Stimulated activated CD4-positive, alpha-beta T cell treated with anti-CD3 and anti-CD28 coated beads, Interleukin-4, amount 100 ng/mL, for 48 hours (primary cell): Measurements from ENCODE around the gene KIF17.
"Not testable (repeated sequence)": the region's sequence is repeated elsewhere in the genome, so short reads cannot be mapped to it uniquely, and the experiment has no call there.

Experiments
- DNase-seq, 2 donors: peaks; one replicate each; pipeline ENCODE4 v3.0.0-alpha.2; 2020; ENCODE audit warnings: low read depth in 2 of 2

KIF17 gene

DNA sequence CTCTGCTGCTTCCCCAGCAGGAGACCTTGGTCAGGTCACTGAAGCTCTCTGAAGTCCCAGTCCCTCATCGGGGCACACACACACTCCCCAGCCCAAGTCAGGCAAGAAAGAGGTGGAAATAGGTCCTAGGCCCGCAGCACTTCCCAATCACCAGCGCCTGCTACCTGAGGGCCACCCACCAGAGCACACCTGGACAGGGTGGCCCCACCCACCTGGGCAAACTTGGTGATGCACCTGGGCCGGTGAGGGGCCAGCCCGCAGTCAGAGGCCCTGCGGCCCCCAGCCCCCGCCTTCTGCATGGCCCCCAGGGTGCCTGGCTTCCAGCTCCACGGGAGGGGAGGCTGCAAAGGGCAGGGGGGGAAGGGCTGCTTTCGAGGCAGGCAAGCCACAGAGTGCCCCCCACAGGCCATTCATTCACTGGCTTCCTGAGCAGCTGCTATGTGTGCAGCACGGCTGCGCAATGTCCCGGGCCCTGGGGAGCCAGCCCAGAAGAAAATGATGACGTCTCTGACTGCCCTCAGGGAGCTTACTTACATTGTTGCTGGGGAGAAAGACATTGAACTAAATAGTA is 10.0 kb upstream of the KIF17 start:
- no peak for DNase-seq

DNA sequence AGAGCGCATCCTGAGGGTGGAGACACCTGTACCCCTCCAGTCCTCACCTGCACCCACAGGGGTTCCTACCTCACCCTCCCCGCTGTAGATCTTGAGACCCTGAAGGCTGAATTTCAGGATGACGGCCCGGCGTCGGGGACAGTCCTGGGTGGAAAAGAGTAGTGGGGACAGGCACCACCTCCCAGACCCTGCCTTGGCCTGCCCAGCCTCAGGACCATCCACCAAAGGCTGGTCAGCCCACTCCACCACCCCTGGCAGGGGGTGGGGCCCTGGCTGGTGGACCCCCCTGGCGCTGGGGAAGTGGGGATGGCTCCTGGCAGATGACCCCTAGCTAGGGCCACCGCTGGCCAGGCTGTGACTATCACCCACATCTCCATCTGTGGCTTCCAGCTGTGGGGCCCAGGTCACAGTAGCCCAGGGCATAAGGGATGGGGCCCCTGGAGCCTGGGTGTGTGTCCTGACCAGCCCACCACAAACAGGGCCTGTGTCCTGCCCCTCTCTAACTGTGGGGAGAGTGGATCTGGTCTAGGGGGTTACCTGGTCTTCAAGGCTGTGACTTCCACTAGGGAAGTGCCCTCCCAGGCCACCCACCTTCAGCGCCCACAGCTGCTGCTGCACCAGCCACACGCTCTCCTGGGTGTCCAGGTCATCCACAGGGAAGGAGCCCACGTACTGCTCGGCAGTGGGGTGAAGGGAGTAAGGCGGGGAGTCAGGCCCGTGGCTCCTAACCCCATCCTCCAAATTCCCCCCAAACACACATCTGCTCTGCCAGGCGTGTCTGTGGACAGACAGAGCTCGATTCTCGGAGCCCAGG is 9.3 kb upstream of the KIF17 start:
- no peak for DNase-seq

DNA sequence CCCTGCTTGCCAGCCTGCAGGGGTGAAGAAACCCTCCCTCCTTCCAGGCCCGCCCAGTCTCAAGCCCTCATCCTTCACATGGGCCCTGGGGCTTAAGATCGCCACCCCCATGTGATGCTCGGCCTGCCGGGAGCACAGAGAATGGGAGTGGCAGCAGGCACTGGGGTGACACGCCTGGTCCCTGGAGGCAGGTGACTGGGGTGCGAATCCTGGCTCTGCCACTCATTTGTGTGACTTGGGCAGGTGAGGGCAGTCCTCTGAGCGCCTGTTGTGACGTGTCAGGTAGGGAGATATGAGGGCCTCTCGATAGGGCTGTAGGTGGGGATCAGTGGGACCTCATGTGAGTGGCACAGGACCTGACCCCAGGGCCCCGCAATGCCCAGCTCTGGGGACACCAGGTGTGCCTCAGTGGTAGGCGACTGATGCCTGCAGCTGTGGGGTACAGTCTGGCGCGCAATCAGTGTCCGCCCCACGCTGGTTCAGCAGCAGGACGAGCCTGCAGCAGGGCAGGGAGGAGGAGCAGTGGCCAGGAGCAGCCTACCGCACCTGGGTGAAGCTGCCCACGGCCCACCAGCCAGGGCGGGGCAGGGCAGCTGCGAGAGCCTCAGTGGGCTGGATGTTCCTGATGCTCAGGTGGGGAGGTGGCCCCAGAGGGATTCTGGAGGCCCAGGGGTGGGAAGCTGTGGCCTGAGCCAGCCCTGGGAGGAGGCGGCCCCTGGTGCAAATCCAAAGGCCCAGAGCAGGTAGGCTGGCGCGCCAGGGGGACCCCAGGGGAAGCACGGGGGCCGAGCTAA is 8.5 kb upstream of the KIF17 start:
- no peak for DNase-seq

DNA sequence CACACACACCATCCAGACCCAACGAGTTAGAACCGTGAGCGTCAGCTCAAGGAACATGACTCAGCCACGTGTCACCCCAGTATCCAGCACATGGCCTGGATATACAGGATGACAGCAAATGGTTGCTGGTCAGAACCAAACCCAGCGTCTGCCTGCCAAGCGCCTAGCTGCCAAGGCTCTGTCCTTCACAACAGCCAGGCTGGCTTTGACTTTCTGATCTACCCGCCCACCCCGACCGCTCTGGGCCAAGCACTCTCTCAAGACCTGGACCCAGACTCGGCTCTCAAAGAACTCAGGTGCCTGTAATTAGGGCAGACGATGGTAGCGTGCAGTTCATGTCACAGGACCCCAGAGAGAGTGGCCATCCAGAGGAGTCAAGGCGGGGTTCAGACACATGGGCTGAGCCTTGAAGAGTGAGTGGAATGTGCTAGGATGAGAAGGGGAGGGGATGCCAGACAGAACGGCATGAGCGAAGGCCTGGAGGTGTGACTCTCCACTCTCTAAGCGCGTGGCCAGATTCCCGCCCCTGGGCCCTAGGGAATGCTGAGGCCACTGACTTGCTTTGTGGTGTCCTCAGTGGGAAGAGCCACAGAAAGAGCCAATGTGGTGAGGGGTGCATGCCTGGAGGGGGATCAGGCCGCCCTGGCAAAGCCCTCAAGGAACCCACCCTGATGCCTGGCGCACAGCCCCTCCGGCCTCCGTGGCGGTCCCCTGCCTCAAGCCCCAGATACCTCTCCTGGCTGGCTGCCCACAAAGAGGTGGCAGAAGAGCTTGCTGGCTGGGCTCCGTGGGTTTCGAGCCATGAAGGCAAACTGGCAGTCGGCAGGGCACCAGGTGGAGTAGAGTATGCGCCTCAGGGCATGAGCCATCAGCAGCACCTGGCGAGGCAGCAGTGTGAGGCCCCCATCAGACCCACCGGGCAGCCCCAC is 7.6 kb upstream of the KIF17 start:
- no peak for DNase-seq

DNA sequence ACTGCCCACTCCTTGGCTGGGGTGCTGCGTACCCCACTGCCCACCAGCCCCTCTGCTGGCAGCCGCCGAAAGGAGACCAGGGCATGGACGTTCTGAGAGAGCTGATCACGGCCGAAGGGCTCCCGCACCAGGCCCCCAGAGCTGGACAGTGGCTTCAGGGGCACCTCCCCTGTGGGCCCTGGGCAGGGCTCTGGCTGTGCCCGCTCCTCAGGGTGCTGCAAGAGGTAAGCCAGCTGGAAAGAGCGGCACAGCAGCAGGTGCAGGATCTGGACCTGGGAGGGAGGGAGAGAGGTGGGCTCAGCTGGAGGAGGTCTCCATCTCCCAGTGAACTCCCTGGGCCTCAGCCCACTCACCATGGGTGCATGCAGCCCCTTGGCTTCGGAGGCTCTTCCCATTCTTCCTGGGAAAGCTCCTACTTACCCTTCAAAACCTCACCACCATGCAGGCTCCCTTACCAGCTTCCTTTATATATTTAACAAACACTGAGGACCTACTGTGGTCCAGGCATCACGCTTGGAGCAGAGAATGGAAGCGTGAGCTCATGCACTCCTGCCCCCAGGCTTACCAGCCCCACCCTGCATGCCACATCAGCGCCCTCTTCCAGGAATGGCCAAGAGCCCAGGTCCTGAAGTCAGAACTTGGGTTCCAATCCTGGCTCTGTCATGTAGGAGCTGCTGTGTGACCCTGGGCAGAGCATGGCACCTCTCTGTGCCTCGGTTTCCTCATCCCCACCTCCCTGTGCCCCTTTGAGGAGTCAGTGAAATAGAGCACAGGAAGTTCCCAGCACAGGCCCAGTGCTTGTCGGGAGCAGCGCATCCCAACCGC is 6.8 kb upstream of the KIF17 start:
- no peak for DNase-seq

DNA sequence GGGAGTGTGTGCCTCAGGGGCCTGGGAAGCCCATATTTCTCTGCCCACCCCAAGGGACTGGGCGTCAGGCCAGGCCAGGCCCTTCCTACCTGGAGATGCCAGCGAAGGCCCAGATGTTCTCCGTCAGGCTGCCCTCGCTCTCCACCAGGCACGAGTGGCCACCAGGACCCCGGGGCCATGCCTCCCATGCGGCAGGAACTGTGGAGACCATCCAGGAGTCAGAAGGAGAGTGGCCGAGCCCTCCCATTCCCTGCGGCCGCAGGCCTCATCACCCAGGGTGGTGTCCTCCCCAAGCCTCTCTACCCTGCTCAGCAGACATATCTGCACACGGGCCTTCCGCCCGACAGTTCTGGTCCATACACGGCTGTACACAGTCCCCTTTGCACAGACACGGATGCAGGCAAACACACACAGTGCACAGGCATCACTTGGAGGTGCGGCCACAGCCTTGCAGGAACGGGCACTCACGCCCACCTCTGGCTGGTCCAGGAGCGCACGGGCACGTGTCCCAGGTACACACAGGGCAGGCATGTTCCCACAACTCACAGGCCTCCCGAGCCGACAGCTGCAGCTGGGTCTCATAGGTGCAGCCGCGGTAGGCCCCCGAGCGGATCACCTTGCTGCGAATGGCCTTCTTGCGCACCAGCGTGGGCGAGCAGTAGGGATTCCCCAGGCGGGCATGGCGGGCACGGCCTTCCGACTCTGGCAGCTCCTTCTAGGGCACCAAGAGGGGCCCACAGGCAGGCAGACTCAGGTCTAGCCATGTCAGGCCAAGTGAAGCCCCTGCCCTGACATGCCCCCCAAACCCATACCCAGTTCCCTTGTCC is 5.9 kb upstream of the KIF17 start:
- no peak for DNase-seq

DNA sequence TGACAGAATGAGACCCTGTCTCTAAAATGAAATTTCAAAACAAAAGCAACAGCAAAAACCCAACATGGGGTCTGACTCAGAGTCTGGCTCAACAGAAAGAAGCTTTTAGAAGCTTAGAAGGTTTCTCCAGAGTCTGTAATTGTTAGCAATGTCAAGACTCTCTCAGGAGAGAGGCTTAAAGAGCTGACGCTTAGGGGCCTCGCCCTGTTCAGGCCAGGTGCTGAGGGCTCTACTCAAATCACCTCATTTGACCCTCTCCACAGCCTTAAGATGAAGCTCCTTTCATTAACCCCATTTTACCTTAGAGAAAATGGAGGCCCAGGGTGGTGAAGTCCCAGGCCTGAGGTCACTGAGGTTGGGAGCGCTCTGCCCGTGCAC is 5.3 kb upstream of the KIF17 start:
- DNase-seq, result no peak

DNA sequence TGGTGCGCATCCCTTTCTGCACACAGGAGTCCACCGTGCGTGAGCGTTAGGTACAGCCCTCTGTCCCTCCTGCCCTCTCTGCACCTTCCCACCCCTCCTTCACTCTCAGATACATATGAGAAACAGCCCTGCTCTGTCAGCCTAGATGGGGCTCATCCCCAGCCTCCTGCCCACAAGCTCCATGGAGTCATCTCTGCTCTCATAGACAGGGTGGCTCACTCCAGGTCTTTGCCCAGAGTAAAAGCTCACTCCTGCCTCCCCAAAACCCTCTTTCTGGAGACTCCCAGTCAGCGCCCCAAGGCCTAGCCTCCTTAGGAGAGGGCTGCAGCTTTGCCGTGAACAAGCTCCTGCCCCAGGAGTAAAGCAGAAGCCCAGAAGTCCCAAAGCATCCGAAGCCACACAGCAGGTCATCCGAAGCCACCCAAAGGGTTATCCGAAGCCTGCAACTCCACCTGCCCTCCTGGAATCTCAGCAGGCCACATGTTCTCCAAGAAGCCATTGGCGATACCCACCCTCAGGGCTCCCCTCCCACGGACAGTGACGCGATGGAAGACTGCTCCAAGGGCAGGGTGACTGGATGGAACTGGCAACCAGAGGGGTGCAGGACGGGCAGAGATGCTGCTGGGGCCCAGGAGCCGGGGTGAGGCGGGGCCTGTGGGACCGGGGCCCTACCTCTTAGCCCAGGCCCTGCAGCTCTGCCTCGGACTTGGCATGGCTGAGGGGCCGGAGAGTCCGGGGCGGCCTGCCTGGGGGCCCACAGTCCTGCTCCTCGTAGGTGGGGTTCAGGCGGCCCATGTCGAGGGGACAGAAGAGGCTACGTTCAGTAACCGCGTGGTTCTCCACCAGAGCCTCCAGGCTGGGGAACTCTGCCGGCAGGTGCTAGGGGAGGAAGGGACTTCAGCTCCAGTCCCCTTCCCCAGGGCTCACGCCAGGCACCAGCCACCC is 3.6 kb upstream of the KIF17 start:
- no peak for DNase-seq

DNA sequence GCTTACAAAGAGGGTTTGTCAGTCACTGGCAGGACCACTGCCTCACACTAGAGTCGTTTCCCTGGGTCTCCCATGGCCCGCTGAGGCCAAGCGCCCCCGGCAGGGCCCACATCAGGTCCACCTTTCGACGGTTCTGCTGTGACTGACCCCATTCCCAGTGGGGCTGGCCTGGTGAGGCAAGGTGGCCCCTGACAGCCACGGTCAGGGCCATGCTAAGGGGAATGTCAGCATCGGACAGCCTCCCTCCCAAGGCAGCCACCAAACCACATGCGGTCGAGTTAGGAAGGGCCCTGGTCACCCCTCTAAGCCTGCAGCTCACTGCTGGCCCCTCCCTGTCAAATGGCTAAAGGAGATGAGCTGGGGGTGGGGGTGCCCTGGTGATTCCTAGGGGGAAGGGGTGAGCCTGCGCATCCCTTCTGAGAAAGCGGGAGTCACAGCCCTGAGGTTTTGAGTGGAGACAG is 2.9 kb upstream of the KIF17 start:
- DNase-seq, result no peak

DNA sequence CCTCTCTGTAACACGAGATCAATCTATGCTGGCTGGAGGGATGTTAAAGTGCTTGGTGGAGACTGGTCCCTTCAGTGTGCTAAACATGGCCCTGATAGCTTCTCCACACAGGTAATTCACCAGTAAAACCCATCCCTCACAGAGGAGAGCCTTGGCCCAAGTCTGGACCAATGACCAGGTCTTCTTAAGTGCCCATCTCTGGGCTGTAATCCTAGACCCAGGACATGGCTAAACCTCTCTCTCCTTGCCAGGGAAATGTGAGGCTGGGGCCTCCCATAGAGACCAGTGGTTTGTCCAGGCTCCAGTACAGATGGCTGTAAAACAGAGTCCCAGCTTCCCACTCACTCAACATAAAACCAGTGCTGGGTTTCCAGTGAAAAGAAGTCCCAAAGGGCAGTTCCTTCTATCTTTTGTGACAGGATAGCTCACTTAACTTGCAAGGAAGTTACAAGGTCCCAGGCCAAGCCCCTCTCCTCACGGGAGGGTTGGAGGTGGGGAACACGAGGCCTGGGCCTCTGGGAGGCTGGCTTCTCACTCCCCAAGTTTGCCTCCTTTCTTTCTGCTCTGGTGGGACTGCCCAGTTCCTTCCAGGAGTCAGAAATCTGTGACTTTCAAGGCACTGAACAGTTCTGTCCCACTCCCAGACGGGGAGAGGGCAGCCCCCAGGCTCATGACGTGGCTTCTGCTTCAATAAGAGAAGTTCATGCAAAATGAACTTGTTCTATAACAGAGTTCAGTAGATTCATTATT is 2.2 kb upstream of the KIF17 start:
- DNase-seq, result no peak

DNA sequence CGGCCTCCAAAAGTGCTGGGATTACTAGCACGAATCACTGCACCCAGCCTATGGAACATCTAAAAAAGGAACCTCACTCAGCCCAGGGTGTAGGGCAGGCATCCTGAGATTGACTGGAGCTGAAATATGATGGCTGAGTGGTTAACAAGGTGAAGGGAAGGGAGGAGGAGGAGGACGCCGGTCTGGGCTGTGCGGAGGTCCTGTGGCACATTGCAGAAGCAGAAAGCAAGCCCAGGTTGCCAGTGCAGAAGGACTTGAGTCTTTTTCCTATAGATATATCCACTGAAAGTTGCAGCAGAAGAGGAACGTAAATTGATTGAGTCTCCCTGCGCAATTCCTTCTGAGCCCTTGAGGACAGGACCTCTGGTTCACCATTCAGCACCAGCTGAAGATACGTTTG is 1.5 kb upstream of the KIF17 start:
- DNase-seq, result no peak

DNA sequence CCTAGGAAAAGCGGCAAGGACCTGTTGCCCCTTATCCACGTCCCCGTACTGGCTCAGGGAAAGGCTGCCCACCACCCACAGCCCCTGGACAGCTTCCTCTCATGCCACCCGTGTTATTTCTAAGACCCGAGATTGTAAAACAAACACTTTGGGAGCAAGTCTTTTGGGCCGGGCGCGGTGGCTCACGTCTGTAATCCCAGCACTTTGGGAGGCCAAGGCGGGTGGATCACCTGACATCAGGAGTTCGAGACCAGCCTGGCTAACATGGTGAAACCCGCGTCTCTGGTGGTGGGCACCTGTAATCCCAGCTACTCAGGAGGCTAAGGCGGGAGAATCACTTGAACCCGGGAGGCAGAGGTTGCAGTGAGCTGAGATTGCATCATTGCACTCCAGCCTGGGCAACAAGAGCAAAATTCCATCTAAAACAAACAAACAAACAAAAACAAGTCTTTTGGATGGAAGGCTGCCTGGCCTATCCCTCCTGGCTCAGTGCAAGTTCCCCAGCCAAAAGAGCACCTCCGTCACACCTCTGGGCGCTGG is 606 bp upstream of the KIF17 start:
- DNase-seq, result not testable (repeated sequence)

DNA sequence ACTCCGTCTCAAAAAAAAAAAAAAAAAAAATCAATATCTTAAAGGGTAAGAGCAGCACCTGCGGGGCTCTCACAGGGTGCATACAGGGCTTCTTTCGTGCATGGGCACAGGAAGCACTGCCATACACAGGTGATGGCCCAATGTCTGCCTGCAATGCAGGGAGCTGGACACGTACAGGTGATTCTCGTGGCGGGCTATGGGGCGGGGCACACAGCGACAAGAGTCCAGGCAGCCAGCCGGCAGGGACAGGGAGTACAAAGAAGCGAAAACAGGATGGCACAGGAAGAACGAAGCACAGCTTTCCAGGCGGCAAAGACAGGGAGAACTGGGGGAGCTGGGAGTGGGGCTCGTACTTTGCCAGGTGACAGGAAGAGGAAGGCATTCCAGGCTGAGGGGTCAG is 1.6 kb downstream of the KIF17 start:
- DNase-seq, result no peak

DNA sequence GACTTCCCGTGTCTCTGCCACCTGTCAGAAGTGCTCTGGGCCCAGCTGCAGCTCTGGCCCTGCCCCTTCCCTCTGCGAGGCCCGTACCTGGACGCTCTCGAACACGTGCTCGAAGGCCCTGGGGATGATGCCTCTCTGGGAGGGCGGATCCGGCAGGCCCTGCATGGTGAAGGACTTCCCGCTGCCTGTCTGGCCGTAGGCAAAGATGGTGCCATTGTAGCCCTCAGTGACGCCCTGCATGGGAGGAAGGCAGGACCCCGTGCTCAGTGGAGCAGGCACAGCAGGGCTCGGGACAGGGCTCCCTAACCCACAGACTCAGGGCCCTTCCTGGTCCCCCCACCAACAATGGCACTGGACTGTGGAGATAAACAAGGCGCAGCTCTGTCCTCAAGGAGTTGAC is 2.4 kb downstream of the KIF17 start:
- DNase-seq, result no peak

DNA sequence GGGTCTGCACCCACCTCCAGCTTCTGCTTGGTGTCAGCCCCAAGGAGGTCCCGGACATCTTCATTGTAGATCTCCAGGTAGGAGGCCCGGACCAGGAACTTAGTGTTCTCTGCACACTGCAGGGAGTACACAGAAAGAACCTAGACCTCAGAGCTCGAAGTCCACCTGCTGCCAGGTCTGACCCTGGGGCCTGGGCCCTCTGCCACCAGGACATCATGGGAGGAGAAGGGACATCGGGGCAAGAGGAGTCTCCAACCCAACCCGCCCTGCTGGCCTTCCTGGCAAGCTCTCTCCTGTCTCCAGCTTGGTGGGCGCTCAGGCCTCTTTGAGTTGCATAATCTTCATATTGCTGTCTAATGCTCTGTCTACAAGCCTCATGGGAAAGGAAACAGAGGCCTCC is 4.4 kb downstream of the KIF17 start:
- no peak for DNase-seq

DNA sequence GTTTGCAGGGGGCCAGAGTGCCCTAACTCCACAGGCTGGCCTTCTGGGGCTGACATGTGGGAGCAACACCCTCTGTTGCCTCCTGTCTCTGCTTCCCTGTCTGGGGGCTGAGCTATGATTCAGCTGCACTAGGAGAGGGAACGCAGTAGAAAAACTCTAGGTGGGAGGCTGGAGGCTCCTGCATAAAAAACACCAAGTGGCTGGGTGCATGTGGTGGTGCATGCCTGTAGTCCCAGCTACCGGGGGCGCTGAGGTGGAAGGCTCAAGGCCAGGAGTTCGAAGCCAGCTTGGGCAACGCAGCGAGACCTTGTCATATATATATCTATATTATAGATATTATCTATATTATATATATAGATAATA is 5.6 kb downstream of the KIF17 start:
- DNase-seq, result no peak

DNA sequence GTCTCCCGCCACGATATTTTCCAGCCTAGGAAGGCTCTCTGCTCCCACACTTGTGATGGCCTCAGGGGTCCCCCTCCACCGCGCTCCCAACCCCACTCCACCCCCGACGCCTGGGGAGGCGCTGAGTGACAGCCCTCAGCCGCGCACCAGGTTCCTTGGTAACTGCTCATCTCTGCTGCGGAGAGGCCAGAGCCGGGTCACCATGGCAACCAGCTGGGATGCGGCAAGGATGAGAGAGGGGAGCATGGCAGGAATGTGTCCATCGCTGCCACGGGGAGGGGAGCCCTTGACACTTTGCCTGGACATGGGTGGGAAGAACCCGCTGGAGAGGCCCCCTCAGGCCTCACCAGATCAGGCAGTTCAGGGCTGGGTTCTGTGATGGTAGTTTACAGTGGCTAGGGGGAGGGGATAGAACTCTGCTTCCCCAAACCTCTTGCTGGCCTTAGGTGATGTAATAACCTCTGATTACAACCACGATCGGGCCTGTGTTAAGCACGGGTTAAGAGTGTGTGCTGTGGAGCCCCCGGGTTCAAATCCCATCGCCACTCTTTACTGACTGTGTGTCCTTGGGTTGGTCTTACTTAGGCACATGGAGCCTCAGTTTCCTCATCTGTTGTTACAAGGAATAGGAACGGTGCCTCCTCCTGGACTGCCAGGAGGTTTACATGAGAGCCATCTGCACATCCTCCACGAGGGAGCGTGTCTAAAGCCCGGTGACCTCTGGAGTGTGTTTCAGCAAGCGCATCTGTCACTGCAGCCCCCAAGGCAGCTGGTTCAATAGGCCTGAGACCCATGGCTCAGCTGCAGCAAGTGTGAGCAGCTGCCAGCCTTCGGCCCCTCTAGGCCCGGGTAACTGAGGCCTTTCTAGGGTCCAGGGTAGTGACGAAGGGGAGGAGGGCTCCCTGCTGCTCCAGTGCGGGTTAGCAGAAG is 6.3 kb downstream of the KIF17 start:
- no peak for DNase-seq
